Ammon's horn (tissue), 1 donor: ENCODE results near the gene CBLC.

ENCODE experiments used
- DNase-seq: peaks from one replicate; pipeline ENCODE4 v3.0.0-alpha.2; 2016; ENCODE audit warnings: low spot score

CBLC gene

GRCh38 chr19:44777715-44778347 lies at the start of gene CBLC:
Gene CBLC (plus strand): TSS chr19:44777890. CDS start chr19:44777932, 42 bp downstream.
- no peak for DNase-seq

GRCh38 chr19:44728178-44728577 lies 49.5 kb upstream of the CBLC start:
- DNase-seq, result no peak

- DNase-seq, result no peak
These were observed 48.1 kb upstream of the CBLC start for GRCh38 chr19:44729516-44730033.

GRCh38 chr19:44731081-44731480 lies 46.6 kb upstream of the CBLC start:
- DNase-seq, result no peak

GRCh38 chr19:44731622-44732021 lies 46.1 kb upstream of the CBLC start:
- DNase-seq, result no peak

GRCh38 chr19:44732235-44733014 lies 45.3 kb upstream of the CBLC start:
- no peak for DNase-seq

GRCh38 chr19:44734357-44734756 lies 43.3 kb upstream of the CBLC start:
- DNase-seq, result no peak

GRCh38 chr19:44735011-44735410 lies 42.7 kb upstream of the CBLC start:
- no peak for DNase-seq

GRCh38 chr19:44737238-44738071 lies 40.2 kb upstream of the CBLC start:
- no peak for DNase-seq

GRCh38 chr19:44738136-44738535 lies 39.6 kb upstream of the CBLC start:
- no peak for DNase-seq

- DNase-seq, result no peak
These were observed 38.8 kb upstream of the CBLC start for GRCh38 chr19:44738603-44739558.

GRCh38 chr19:44740351-44740824 lies 37.3 kb upstream of the CBLC start:
- DNase-seq, result no peak

- DNase-seq, result no peak
These were observed 36.4 kb upstream of the CBLC start for GRCh38 chr19:44741258-44741731.

- peak; percentile 95 for DNase-seq
These were observed 35.8 kb upstream of the CBLC start for GRCh38 chr19:44741841-44742329.

- no peak for DNase-seq
These were observed 35.2 kb upstream of the CBLC start for GRCh38 chr19:44742330-44743061.

GRCh38 chr19:44744871-44745332 lies 32.8 kb upstream of the CBLC start:
- no peak for DNase-seq

- no peak for DNase-seq
These were observed 32.3 kb upstream of the CBLC start for GRCh38 chr19:44745341-44745831.

- DNase-seq, result no peak
These were observed 31.6 kb upstream of the CBLC start for GRCh38 chr19:44745887-44746600.

GRCh38 chr19:44746616-44746945 lies 31.1 kb upstream of the CBLC start:
- DNase-seq, result no peak
